Measurements from ENCODE around the gene RFESD.

GRCh38 chr5:95628933-95629332 is 17.6 kb upstream of the RFESD start:
- no peak for TF ChIP-seq POLR2A (IDR thresholded peaks at IDR 0.05; ENCODE audit: extremely low read depth, insufficient read length)
- TF ChIP-seq CTCF (IDR thresholded peaks at IDR 0.05; ENCODE audit: low read depth, low read length): no peak
